ENCODE results near the gene C17orf113. TPM values are rescaled to one million over a fixed set of nuclear protein-coding genes. Genes with fewer than 3 reads are reported as not detected.
"Not testable (repeated sequence)": the region's sequence is repeated elsewhere in the genome, so short reads cannot be mapped to it uniquely, and the experiment has no call there.

C17orf113 gene
- total and polyA plus RNA-seq, 10 donors = 0.35 to 1.6 (median 0.63) TPM

- peaks cover 0 to 32% (median 27%) of the 10 kb centered on the region in 6 donors for H3K36me3 ChIP-seq
- DNase-seq = peak; percentile 82
- H3K4me1 ChIP-seq = peaks cover 25 to 87% (median 51%) of the 10 kb centered on the region in 6 donors
- intact Hi-C loops (cut with DNase I; ENCODE audit: low total_unique reads) = loop anchor here (5.0 kb wide), 1 partner anchor 94 kb away; no protein-coding TSS in a partner anchor
- H3K9me3 ChIP-seq = no peaks in the 10 kb centered on the region
- no peak overlapping the region for H3K4me3 ChIP-seq
- peak in 2 of 3 donors; percentile 12 to 27 for TF ChIP-seq POLR2AphosphoS5 (IDR thresholded peaks at IDR 0.05)
- TF ChIP-seq POLR2A (IDR thresholded peaks at IDR 0.05) = no peak
- peak in 1 of 11 experiments; percentile 23 for TF ChIP-seq CTCF (IDR thresholded peaks at IDR 0.05 in 8 of 11, conservative IDR thresholded peaks at IDR 0.05 in 3 of 11)
- 56 to 78% (median 68%) methylated on average over 14 to 15 of the region's 15 CpGs for WGBS, 5 donors
- H3K27me3 ChIP-seq (replicated peaks in 1 of 7) = peaks cover 0 to 10% (median 0%) of the 10 kb centered on the region in 7 donors
- peak overlapping the region; percentile 28 to 85 (median 66) for H3K27ac ChIP-seq
Observed at GRCh38 chr17:42023524-42024349, 26.7 kb downstream of the C17orf113 start.

GRCh38 chr17:42020845-42021244 is 29.6 kb downstream of the C17orf113 start:
- DNase-seq = peak; percentile 45
- peak overlapping the region; percentile 72 to 88 (median 79) for H3K4me3 ChIP-seq
- not testable (repeated sequence) for H3K9me3 ChIP-seq; H3K27me3 ChIP-seq (replicated peaks in 1 of 7)
- H3K4me1 ChIP-seq = peaks cover 30 to 91% (median 69%) of the 10 kb centered on the region in 6 donors
- WGBS, 5 donors = 74 to 85% (median 78%) methylated on average over 8 of the region's 8 CpGs
- peak overlapping the region in 2 of 8 donors; percentile 92 to 95 for H3K27ac ChIP-seq
- intact Hi-C loops (cut with DNase I; ENCODE audit: low total_unique reads) = loop anchor here (5.0 kb wide), 1 partner anchor 96 kb away; no protein-coding TSS in a partner anchor
- H3K36me3 ChIP-seq = peaks cover 0 to 32% (median 27%) of the 10 kb centered on the region in 6 donors

GRCh38 chr17:42019509-42020404 is 30.6 kb downstream of the C17orf113 start, which contains the start of gene NKIRAS2:
NKIRAS2 (plus strand) TSS chr17:42020090; CDS start chr17:42021578, 1,488 bp downstream.
- Histone ChIP-seq H3K27ac (peak within 1 kb of the TSS; percentile 76 to 95 (median 87)), H3K4me1 (peaks cover 32 to 91% (median 72%) of the 10 kb centered on the region in 6 donors), H3K9me3 (no peaks in the 10 kb centered on the region), H3K27me3 (replicated peaks in 1 of 7) (no peaks in the 10 kb centered on the region), H3K4me3 (peak within 1 kb of the TSS; percentile 72 to 88 (median 79)), H3K36me3 (peaks cover 0 to 39% (median 27%) of the 10 kb centered on the region in 6 donors)
- intact Hi-C loops (cut with DNase I; ENCODE audit: low total_unique reads) = loop anchor here (5.0 to 10.0 kb wide), 2 partner anchors 55 to 98 kb away; partner anchors contain the start of gene CNP
- 7 to 12% (median 10%) methylated on average over 25 to 49 of the region's 49 CpGs for WGBS, 5 donors
- DNase-seq = peak; percentile 100
- TF ChIP-seq POLR2AphosphoS5 (IDR thresholded peaks at IDR 0.05) (peak; percentile 82 to 92 (median 86)), POLR2A (IDR thresholded peaks at IDR 0.05) (no peak), CTCF (IDR thresholded peaks at IDR 0.05 in 8 of 11, conservative IDR thresholded peaks at IDR 0.05 in 3 of 11) (peak; percentile 87 to 99 (median 97))

- TF ChIP-seq POLR2AphosphoS5 (IDR thresholded peaks at IDR 0.05) = no peak
- no peak for TF ChIP-seq POLR2A (IDR thresholded peaks at IDR 0.05)
- Histone ChIP-seq H3K9me3 (no peaks in the 10 kb centered on the region), H3K4me3 (no peak overlapping the region), H3K4me1 (peaks cover 30 to 91% (median 72%) of the 10 kb centered on the region in 6 donors), H3K27ac (no peak overlapping the region), H3K27me3 (replicated peaks in 1 of 7) (no peaks in the 10 kb centered on the region), H3K36me3 (peaks cover 0 to 36% (median 22%) of the 10 kb centered on the region in 6 donors)
- WGBS, 5 donors = 89 to 96% (median 92%) methylated on average over 4 of the region's 4 CpGs
- intact Hi-C loops (cut with DNase I; ENCODE audit: low total_unique reads) = loop anchor here (10.0 kb wide), 1 partner anchor 54 kb away; the partner anchor contains the start of gene CNP
- DNase-seq = no peak
Observed at GRCh38 chr17:42018988-42019387, 31.4 kb downstream of the C17orf113 start.

Data from spleen (tissue), 11 donors.